ENCODE results near the gene COLEC12. TPM values are rescaled to one million over a fixed set of nuclear protein-coding genes. Genes with fewer than 3 reads are reported as not detected.

Gene COLEC12
- total and polyA plus RNA-seq, 5 donors from 2014 or later: not detected

GRCh38 chr18:384897-385296, 115.6 kb downstream of the COLEC12 start:
- no peak overlapping the region for H3K27ac Mint-ChIP-seq
- H3K9me3 ChIP-seq (ENCODE audit: control insufficient read depth in 2 of 2, low read length in 2 of 2): no peaks in the 10 kb centered on the region
- H3K27me3 Mint-ChIP-seq: peaks cover 13% of the 10 kb centered on the region
- no peak overlapping the region for H3K4me3 ChIP-seq (ENCODE audit: low read depth, low read length)
- H3K36me3 ChIP-seq (ENCODE audit: control insufficient read depth, insufficient read depth, low read length): no peaks in the 10 kb centered on the region
- no peaks in the 10 kb centered on the region for H3K27me3 ChIP-seq (ENCODE audit: control insufficient read depth, insufficient read depth, low read length)
- no peaks in the 10 kb centered on the region for H3K4me1 Mint-ChIP-seq
- peaks cover 0 to 6% (median 3%) of the 10 kb centered on the region in 7 donors for H3K9me3 Mint-ChIP-seq
- H3K4me1 ChIP-seq (ENCODE audit: control insufficient read depth, insufficient read depth, low read length, poor library complexity, severe bottlenecking): no peaks in the 10 kb centered on the region
- no peak overlapping the region for H3K4me3 Mint-ChIP-seq
- no peaks in the 10 kb centered on the region for H3K36me3 Mint-ChIP-seq
- DNase-seq (no peak), ATAC-seq (ENCODE audit: low read depth in 2 of 2) (no peak)
- no peak overlapping the region for H3K27ac ChIP-seq (ENCODE audit: insufficient read depth, low read length, poor library complexity, severe bottlenecking)

GRCh38 chr18:383135-383534, 117.4 kb downstream of the COLEC12 start:
- Histone ChIP-seq H3K4me3 (ENCODE audit: low read depth, low read length) (no peak overlapping the region), H3K4me1 (ENCODE audit: control insufficient read depth, insufficient read depth, low read length, poor library complexity, severe bottlenecking) (no peaks in the 10 kb centered on the region), H3K27me3 (ENCODE audit: control insufficient read depth, insufficient read depth, low read length) (no peaks in the 10 kb centered on the region), H3K9me3 (ENCODE audit: control insufficient read depth in 2 of 2, low read length in 2 of 2) (no peaks in the 10 kb centered on the region), H3K27ac (ENCODE audit: insufficient read depth, low read length, poor library complexity, severe bottlenecking) (no peak overlapping the region), H3K36me3 (ENCODE audit: control insufficient read depth, insufficient read depth, low read length) (no peaks in the 10 kb centered on the region)
- Mint-ChIP-seq H3K4me1 (peaks cover 0 to 4% (median 0%) of the 10 kb centered on the region in 4 donors), H3K9me3 (peaks cover 0 to 6% (median 3%) of the 10 kb centered on the region in 7 donors), H3K27ac (no peak overlapping the region), H3K27me3 (peaks cover 8% of the 10 kb centered on the region), H3K36me3 (no peaks in the 10 kb centered on the region), H3K4me3 (no peak overlapping the region)
- no peak for DNase-seq
- no peak for ATAC-seq (ENCODE audit: low read depth in 2 of 2)

- Mint-ChIP-seq H3K9me3 (peaks cover 0 to 6% (median 3%) of the 10 kb centered on the region in 7 donors), H3K36me3 (no peaks in the 10 kb centered on the region), H3K27me3 (peaks cover 8% of the 10 kb centered on the region), H3K4me3 (no peak overlapping the region), H3K27ac (no peak overlapping the region), H3K4me1 (peaks cover 0 to 4% (median 0%) of the 10 kb centered on the region in 4 donors)
- H3K4me3 ChIP-seq (ENCODE audit: low read depth, low read length): no peak overlapping the region
- no peaks in the 10 kb centered on the region for H3K4me1 ChIP-seq (ENCODE audit: control insufficient read depth, insufficient read depth, low read length, poor library complexity, severe bottlenecking)
- H3K27ac ChIP-seq (ENCODE audit: insufficient read depth, low read length, poor library complexity, severe bottlenecking): no peak overlapping the region
- H3K27me3 ChIP-seq (ENCODE audit: control insufficient read depth, insufficient read depth, low read length): no peaks in the 10 kb centered on the region
- no peaks in the 10 kb centered on the region for H3K9me3 ChIP-seq (ENCODE audit: control insufficient read depth in 2 of 2, low read length in 2 of 2)
- DNase-seq (no peak), ATAC-seq (ENCODE audit: low read depth in 2 of 2) (no peak)
- no peaks in the 10 kb centered on the region for H3K36me3 ChIP-seq (ENCODE audit: control insufficient read depth, insufficient read depth, low read length)
Observed at GRCh38 chr18:382423-382984, 118.0 kb downstream of the COLEC12 start.

- ATAC-seq (ENCODE audit: low read depth in 2 of 2) (no peak), DNase-seq (no peak)
- no peak overlapping the region for H3K27ac ChIP-seq (ENCODE audit: insufficient read depth, low read length, poor library complexity, severe bottlenecking)
- no peaks in the 10 kb centered on the region for H3K4me1 ChIP-seq (ENCODE audit: control insufficient read depth, insufficient read depth, low read length, poor library complexity, severe bottlenecking)
- H3K36me3 ChIP-seq (ENCODE audit: control insufficient read depth, insufficient read depth, low read length): no peaks in the 10 kb centered on the region
- H3K4me1 Mint-ChIP-seq: peaks cover 0 to 4% (median 0%) of the 10 kb centered on the region in 4 donors
- H3K9me3 ChIP-seq (ENCODE audit: control insufficient read depth in 2 of 2, low read length in 2 of 2): no peaks in the 10 kb centered on the region
- no peaks in the 10 kb centered on the region for H3K36me3 Mint-ChIP-seq
- peaks cover 0 to 6% (median 3%) of the 10 kb centered on the region in 7 donors for H3K9me3 Mint-ChIP-seq
- peaks cover 8% of the 10 kb centered on the region for H3K27me3 Mint-ChIP-seq
- no peak overlapping the region for H3K27ac Mint-ChIP-seq
- no peaks in the 10 kb centered on the region for H3K27me3 ChIP-seq (ENCODE audit: control insufficient read depth, insufficient read depth, low read length)
- no peak overlapping the region for H3K4me3 Mint-ChIP-seq
- H3K4me3 ChIP-seq (ENCODE audit: low read depth, low read length): no peak overlapping the region
Observed at GRCh38 chr18:379681-380330, 120.7 kb downstream of the COLEC12 start.

DNA sequence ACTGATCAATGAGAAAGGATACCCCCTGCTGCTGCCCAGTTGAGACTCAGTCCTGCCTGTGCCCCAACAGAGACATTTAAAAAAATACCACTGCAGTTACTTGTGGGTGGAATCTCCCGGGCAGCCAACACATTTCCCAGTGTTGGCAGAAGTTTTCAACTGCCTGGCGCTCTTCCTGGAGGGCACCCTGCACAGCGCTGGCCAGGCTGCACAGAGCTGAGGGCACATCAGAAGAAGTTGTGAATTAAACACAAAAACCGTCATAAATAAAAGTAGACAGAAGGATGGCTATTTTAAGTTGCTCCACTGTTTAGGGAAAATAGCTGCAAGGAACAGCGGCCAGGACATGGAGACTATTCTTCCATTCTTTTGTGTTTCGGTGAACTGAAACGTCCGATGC, 122.4 kb downstream of the COLEC12 start:
- H3K27me3 ChIP-seq (ENCODE audit: control insufficient read depth, insufficient read depth, low read length): no peaks in the 10 kb centered on the region
- H3K9me3 Mint-ChIP-seq: peaks cover 0 to 1% (median 0%) of the 10 kb centered on the region in 7 donors
- no peak overlapping the region for H3K27ac ChIP-seq (ENCODE audit: insufficient read depth, low read length, poor library complexity, severe bottlenecking)
- no peaks in the 10 kb centered on the region for H3K36me3 Mint-ChIP-seq
- peaks cover 0 to 4% (median 0%) of the 10 kb centered on the region in 4 donors for H3K4me1 Mint-ChIP-seq
- H3K27ac Mint-ChIP-seq: no peak overlapping the region
- no peak overlapping the region for H3K4me3 ChIP-seq (ENCODE audit: low read depth, low read length)
- no peak for ATAC-seq (ENCODE audit: low read depth in 2 of 2)
- DNase-seq: no peak
- no peak overlapping the region for H3K4me3 Mint-ChIP-seq
- no peaks in the 10 kb centered on the region for H3K9me3 ChIP-seq (ENCODE audit: control insufficient read depth in 2 of 2, low read length in 2 of 2)
- no peaks in the 10 kb centered on the region for H3K4me1 ChIP-seq (ENCODE audit: control insufficient read depth, insufficient read depth, low read length, poor library complexity, severe bottlenecking)
- H3K27me3 Mint-ChIP-seq: no peaks in the 10 kb centered on the region
- H3K36me3 ChIP-seq (ENCODE audit: control insufficient read depth, insufficient read depth, low read length): no peaks in the 10 kb centered on the region

DNA sequence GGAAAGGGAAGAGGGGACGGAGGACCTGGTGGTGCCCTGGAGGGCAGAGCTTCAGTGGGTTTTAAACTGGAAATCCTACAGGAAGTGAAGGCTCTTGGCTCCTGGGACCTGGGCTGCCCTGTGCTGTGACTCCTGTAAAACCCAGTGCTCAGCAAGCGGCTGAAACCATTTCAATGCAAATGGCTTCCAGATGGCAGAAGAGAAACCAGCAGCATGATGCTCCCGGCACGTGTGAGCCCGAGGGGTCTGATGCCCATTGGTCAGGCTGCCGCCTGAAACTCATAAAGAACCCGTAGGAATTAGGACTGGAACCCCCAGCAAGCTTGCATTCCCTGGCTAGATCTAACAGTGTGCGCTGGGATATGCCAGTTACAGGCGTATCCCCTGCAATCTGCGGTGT, 123.4 kb downstream of the COLEC12 start:
- Mint-ChIP-seq H3K36me3 (no peaks in the 10 kb centered on the region), H3K27me3 (no peaks in the 10 kb centered on the region), H3K27ac (no peak overlapping the region), H3K4me1 (peaks cover 0 to 4% (median 0%) of the 10 kb centered on the region in 4 donors), H3K9me3 (peaks cover 0 to 1% (median 0%) of the 10 kb centered on the region in 7 donors), H3K4me3 (no peak overlapping the region)
- Histone ChIP-seq H3K36me3 (ENCODE audit: control insufficient read depth, insufficient read depth, low read length) (no peaks in the 10 kb centered on the region), H3K9me3 (ENCODE audit: control insufficient read depth in 2 of 2, low read length in 2 of 2) (no peaks in the 10 kb centered on the region), H3K4me1 (ENCODE audit: control insufficient read depth, insufficient read depth, low read length, poor library complexity, severe bottlenecking) (no peaks in the 10 kb centered on the region), H3K4me3 (ENCODE audit: low read depth, low read length) (no peak overlapping the region), H3K27me3 (ENCODE audit: control insufficient read depth, insufficient read depth, low read length) (no peaks in the 10 kb centered on the region), H3K27ac (ENCODE audit: insufficient read depth, low read length, poor library complexity, severe bottlenecking) (no peak overlapping the region)
- DNase-seq (no peak), ATAC-seq (ENCODE audit: low read depth in 2 of 2) (no peak)

DNA sequence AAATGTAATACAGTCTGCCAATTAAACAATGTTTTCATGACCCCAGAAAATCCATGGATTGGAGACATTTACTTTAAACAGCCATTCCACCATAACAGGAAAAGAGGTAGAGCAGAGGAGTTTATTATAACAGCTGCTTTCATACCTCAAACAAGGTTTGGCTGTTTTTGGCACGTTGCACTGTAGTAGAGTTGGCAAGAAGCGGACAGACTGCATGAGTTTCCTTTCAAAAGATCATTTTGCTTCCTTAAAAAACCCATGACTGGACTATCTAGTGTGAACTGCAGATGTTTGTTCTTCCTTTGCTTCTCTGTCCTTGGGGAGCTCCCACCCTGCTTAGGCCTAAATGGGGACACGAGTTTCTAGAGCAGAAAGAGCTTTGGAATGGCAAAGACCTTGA, 124.2 kb downstream of the COLEC12 start:
- H3K4me3 ChIP-seq (ENCODE audit: low read depth, low read length): no peak overlapping the region
- H3K27ac ChIP-seq (ENCODE audit: insufficient read depth, low read length, poor library complexity, severe bottlenecking): no peak overlapping the region
- no peak for DNase-seq
- no peaks in the 10 kb centered on the region for H3K27me3 Mint-ChIP-seq
- ATAC-seq (ENCODE audit: low read depth in 2 of 2): no peak
- no peak overlapping the region for H3K4me3 Mint-ChIP-seq
- H3K27ac Mint-ChIP-seq: no peak overlapping the region
- H3K9me3 Mint-ChIP-seq: peaks cover 0 to 1% (median 0%) of the 10 kb centered on the region in 7 donors
- no peaks in the 10 kb centered on the region for H3K4me1 ChIP-seq (ENCODE audit: control insufficient read depth, insufficient read depth, low read length, poor library complexity, severe bottlenecking)
- H3K9me3 ChIP-seq (ENCODE audit: control insufficient read depth in 2 of 2, low read length in 2 of 2): no peaks in the 10 kb centered on the region
- H3K36me3 ChIP-seq (ENCODE audit: control insufficient read depth, insufficient read depth, low read length): no peaks in the 10 kb centered on the region
- no peaks in the 10 kb centered on the region for H3K36me3 Mint-ChIP-seq
- no peaks in the 10 kb centered on the region for H3K27me3 ChIP-seq (ENCODE audit: control insufficient read depth, insufficient read depth, low read length)
- H3K4me1 Mint-ChIP-seq: peaks cover 0 to 4% (median 0%) of the 10 kb centered on the region in 4 donors

- H3K36me3 Mint-ChIP-seq: no peaks in the 10 kb centered on the region
- Histone ChIP-seq H3K9me3 (ENCODE audit: control insufficient read depth in 2 of 2, low read length in 2 of 2) (no peaks in the 10 kb centered on the region), H3K27me3 (ENCODE audit: control insufficient read depth, insufficient read depth, low read length) (no peaks in the 10 kb centered on the region), H3K36me3 (ENCODE audit: control insufficient read depth, insufficient read depth, low read length) (no peaks in the 10 kb centered on the region), H3K4me3 (ENCODE audit: low read depth, low read length) (no peak overlapping the region), H3K27ac (ENCODE audit: insufficient read depth, low read length, poor library complexity, severe bottlenecking) (no peak overlapping the region), H3K4me1 (ENCODE audit: control insufficient read depth, insufficient read depth, low read length, poor library complexity, severe bottlenecking) (no peaks in the 10 kb centered on the region)
- no peak for DNase-seq
- peaks cover 0 to 4% (median 0%) of the 10 kb centered on the region in 4 donors for H3K4me1 Mint-ChIP-seq
- no peak for ATAC-seq (ENCODE audit: low read depth in 2 of 2)
- no peak overlapping the region for H3K27ac Mint-ChIP-seq
- peaks cover 0 to 1% (median 0%) of the 10 kb centered on the region in 7 donors for H3K9me3 Mint-ChIP-seq
- H3K27me3 Mint-ChIP-seq: no peaks in the 10 kb centered on the region
- no peak overlapping the region for H3K4me3 Mint-ChIP-seq
Observed at GRCh38 chr18:374721-375168, 125.8 kb downstream of the COLEC12 start.

All from CD4-positive, CD25-positive, alpha-beta regulatory T cell (primary cell).